Endothelial cell (in vitro differentiated cells): ENCODE data around the gene ECM1. TPM values are rescaled to one million over a fixed set of nuclear protein-coding genes. Genes with fewer than 3 reads are reported as not detected.
A peak's percentile ranks its signal among the peaks of the same experiment; 100 is the strongest.

Experiments
- DNase-seq: peaks from one replicate; pipeline ENCODE4 v3.0.0; 2021; ENCODE audit warnings: low spot score
- H3K27ac Mint-ChIP-seq: one replicate; pipeline ENCODE4 v1.8.0; 2021; ENCODE audit warnings: mixed read lengths, inconsistent platforms; ENCODE audit not compliant: unreplicated experiment
- H3K27me3 Mint-ChIP-seq: one replicate; pipeline ENCODE4 v1.8.0; 2021; ENCODE audit warnings: mild to moderate bottlenecking, moderate library complexity, mixed read lengths, inconsistent platforms; ENCODE audit not compliant: unreplicated experiment
- H3K36me3 Mint-ChIP-seq: one replicate; pipeline ENCODE4 v1.8.0; 2021; ENCODE audit warnings: mild to moderate bottlenecking, low read depth, mixed read lengths, inconsistent platforms; ENCODE audit not compliant: unreplicated experiment
- H3K4me1 Mint-ChIP-seq: one replicate; pipeline ENCODE4 v1.8.0; 2021; ENCODE audit warnings: mild to moderate bottlenecking, mixed read lengths, inconsistent platforms; ENCODE audit not compliant: unreplicated experiment
- H3K4me3 Mint-ChIP-seq: one replicate; pipeline ENCODE4 v1.8.0; 2021; ENCODE audit warnings: mild to moderate bottlenecking, mixed read lengths, inconsistent platforms; ENCODE audit not compliant: unreplicated experiment
- H3K9me3 Mint-ChIP-seq: one replicate; pipeline ENCODE4 v1.8.0; 2021; ENCODE audit warnings: mixed read lengths, inconsistent platforms; ENCODE audit not compliant: unreplicated experiment
- CTCF ChIP-seq: fragments of 200-600 bp; sonication (generic); IDR thresholded peaks from one replicate; pipeline ENCODE4 v1.5.0; 2021; ENCODE audit warnings: antibody characterized with exemption; ENCODE audit not compliant: unreplicated experiment
- total RNA-seq: library from RNA; stranded (reverse); fragmentation: NEBNext Ultra II Directional; extraction: Animal tissue kit (Norgen Biotek cat#: 25700); gene quantifications from one replicate; pipeline ENCODE4 v1.2.1, GENCODE V29; 2021; ENCODE audit not compliant: unreplicated experiment

ECM1 gene
- total RNA-seq, 1 donor from 2014 or later, result 637 TPM

- peaks cover 36% of the 10 kb centered on the region for H3K4me1 Mint-ChIP-seq
- H3K27ac Mint-ChIP-seq, result no peak overlapping the region
- H3K9me3 Mint-ChIP-seq, result no peaks in the 10 kb centered on the region
- no peak for DNase-seq
- H3K4me3 Mint-ChIP-seq, result no peak overlapping the region
- peaks cover 16% of the 10 kb centered on the region for H3K27me3 Mint-ChIP-seq
- no peak for TF ChIP-seq CTCF
- H3K36me3 Mint-ChIP-seq, result peaks cover 9% of the 10 kb centered on the region
Observed at GRCh38 chr1:150558761-150559655, 51.1 kb downstream of the ECM1 start.

- no peak for DNase-seq
- TF ChIP-seq CTCF, result no peak
- Mint-ChIP-seq H3K9me3 (no peaks in the 10 kb centered on the region), H3K27me3 (peaks cover 14% of the 10 kb centered on the region), H3K36me3 (peaks cover 9% of the 10 kb centered on the region), H3K27ac (no peak overlapping the region), H3K4me1 (peaks cover 38% of the 10 kb centered on the region), H3K4me3 (no peak overlapping the region)
Observed at GRCh38 chr1:150559656-150560010, 51.7 kb downstream of the ECM1 start.

GRCh38 chr1:150560011-150560438 lies 52.1 kb downstream of the ECM1 start:
- DNase-seq, result peak; percentile 81
- Mint-ChIP-seq H3K4me1 (peaks cover 41% of the 10 kb centered on the region), H3K4me3 (peak overlapping the region; percentile 22), H3K27ac (no peak overlapping the region), H3K27me3 (peaks cover 12% of the 10 kb centered on the region), H3K36me3 (peaks cover 9% of the 10 kb centered on the region), H3K9me3 (no peaks in the 10 kb centered on the region)
- peak; percentile 82 for TF ChIP-seq CTCF

- Mint-ChIP-seq H3K4me1 (peaks cover 42% of the 10 kb centered on the region), H3K9me3 (no peaks in the 10 kb centered on the region), H3K27me3 (peaks cover 12% of the 10 kb centered on the region), H3K36me3 (peaks cover 5% of the 10 kb centered on the region), H3K27ac (peak overlapping the region; percentile 100), H3K4me3 (peak overlapping the region; percentile 94)
- peak; percentile 73 for TF ChIP-seq CTCF
- DNase-seq, result peak; percentile 95
Observed at GRCh38 chr1:150560576-150561253, 52.8 kb downstream of the ECM1 start.
